OCI-LY7 (cell line): ENCODE measurements around the gene PLA2G15.

Experiments
- EZH2phosphoT487 ChIP-seq: fragments of 200-600 bp; sonication (generic); IDR thresholded peaks from 2 replicates; pipeline ENCODE4 v1.6.1; 2018; ENCODE audit warnings: low read depth, borderline replicate concordance, mild to moderate bottlenecking, mixed run types, antibody characterized with exemption, low read length, moderate library complexity, mixed read lengths
- TF ChIP-seq, protein P1 (sequence below): fragments of 200-600 bp; sonication (generic); conservative IDR thresholded peaks from 2 replicates; pipeline ENCODE4 v1.5.1; 2014; ENCODE audit warnings: mild to moderate bottlenecking, antibody characterized with exemption, low read length, moderate library complexity, mixed read lengths

GRCh38 chr16:68289621-68290329 lies 44.6 kb downstream of the PLA2G15 start:
- TF ChIP-seq, protein P1, sequence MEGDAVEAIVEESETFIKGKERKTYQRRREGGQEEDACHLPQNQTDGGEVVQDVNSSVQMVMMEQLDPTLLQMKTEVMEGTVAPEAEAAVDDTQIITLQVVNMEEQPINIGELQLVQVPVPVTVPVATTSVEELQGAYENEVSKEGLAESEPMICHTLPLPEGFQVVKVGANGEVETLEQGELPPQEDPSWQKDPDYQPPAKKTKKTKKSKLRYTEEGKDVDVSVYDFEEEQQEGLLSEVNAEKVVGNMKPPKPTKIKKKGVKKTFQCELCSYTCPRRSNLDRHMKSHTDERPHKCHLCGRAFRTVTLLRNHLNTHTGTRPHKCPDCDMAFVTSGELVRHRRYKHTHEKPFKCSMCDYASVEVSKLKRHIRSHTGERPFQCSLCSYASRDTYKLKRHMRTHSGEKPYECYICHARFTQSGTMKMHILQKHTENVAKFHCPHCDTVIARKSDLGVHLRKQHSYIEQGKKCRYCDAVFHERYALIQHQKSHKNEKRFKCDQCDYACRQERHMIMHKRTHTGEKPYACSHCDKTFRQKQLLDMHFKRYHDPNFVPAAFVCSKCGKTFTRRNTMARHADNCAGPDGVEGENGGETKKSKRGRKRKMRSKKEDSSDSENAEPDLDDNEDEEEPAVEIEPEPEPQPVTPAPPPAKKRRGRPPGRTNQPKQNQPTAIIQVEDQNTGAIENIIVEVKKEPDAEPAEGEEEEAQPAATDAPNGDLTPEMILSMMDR = no peak
- no peak for TF ChIP-seq EZH2phosphoT487
